ENCODE measurements around the gene RTP5.

DNA sequence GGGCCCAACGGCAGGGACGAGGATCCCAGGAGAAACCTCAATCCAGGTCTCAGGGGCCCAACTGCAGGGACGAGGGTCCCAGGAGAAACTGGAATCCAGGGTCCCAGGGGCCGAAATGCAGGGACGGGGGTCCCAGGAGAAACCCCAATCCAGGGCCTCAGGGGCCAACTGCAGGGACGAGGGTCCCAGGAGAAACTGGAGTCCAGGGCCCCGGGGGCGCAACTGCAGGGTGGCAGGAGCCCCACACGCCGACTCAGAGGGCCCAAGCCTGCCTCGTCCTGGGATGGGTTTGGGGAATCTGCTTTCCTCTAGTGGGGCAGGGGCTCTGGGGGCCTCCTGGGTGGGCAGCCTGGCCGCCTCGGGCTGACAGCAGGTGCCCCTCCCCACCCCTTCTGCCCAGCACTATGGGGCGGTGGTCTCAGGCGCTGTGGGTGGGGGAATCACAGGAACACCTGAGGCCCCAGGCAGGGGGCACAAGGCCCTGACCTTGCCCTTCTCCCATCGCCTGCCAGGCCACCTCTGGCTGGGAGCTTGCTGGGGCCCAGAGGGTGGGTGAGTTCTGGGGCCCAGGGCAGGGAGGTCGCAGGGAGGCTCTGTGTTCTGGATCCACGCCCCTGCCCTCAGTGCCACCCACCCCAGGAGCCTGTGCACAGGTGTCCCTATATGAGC lies 7.1 kb downstream of the RTP5 start:
- TF ChIP-seq CTCF (IDR thresholded peaks at IDR 0.05; ENCODE audit: extremely low read depth in 1 of 2, insufficient read depth in 1 of 2, low read depth in 1 of 2, low read length in 2 of 2): no peak
- TF ChIP-seq JUN (IDR thresholded peaks at IDR 0.05; ENCODE audit: borderline replicate concordance, insufficient read depth, insufficient read length, low read depth): no peak
- no peak for TF ChIP-seq POLR2AphosphoS5 (IDR thresholded peaks at IDR 0.05; ENCODE audit: insufficient read depth, low read depth, low read length)
- TF ChIP-seq POLR2A (IDR thresholded peaks at IDR 0.05; ENCODE audit: low read depth, low read length): no peak
